Fibroblast of skin of right quadriceps (primary cell): Measurements from ENCODE around the gene DUSP6.

Experiments
- DNase-seq: peaks from one replicate; pipeline ENCODE4 v3.0.0-alpha.2; 2013

The DUSP6 gene

GRCh38 chr12:89373763-89374572, 21.7 kb upstream of the DUSP6 start:
- DNase-seq: peak; percentile 70

- no peak for DNase-seq
These were observed 20.5 kb upstream of the DUSP6 start for GRCh38 chr12:89372584-89373370.

GRCh38 chr12:89370850-89371249, 18.5 kb upstream of the DUSP6 start:
- DNase-seq: peak; percentile 79

GRCh38 chr12:89370421-89370831, 18.1 kb upstream of the DUSP6 start:
- no peak for DNase-seq

- no peak for DNase-seq
These were observed 16.9 kb upstream of the DUSP6 start for GRCh38 chr12:89369166-89369565.

- DNase-seq: no peak
These were observed 16.1 kb upstream of the DUSP6 start for GRCh38 chr12:89368391-89368790.

GRCh38 chr12:89366676-89367364, 14.5 kb upstream of the DUSP6 start:
- no peak for DNase-seq

GRCh38 chr12:89364631-89365030, 12.3 kb upstream of the DUSP6 start:
- DNase-seq: no peak

- no peak for DNase-seq
These were observed 11.8 kb upstream of the DUSP6 start for GRCh38 chr12:89364058-89364457.

GRCh38 chr12:89363582-89363981, 11.3 kb upstream of the DUSP6 start:
- DNase-seq: no peak

- no peak for DNase-seq
These were observed 10.8 kb upstream of the DUSP6 start for GRCh38 chr12:89363084-89363483.

GRCh38 chr12:89359615-89360014, 7.3 kb upstream of the DUSP6 start:
- DNase-seq: no peak

- DNase-seq: no peak
These were observed 6.5 kb upstream of the DUSP6 start for GRCh38 chr12:89358805-89359204.

GRCh38 chr12:89357297-89357730, 5.0 kb upstream of the DUSP6 start:
- DNase-seq: no peak

GRCh38 chr12:89356069-89356665, 3.9 kb upstream of the DUSP6 start:
- no peak for DNase-seq

- DNase-seq: no peak
These were observed 3.2 kb upstream of the DUSP6 start for GRCh38 chr12:89355243-89356068.

- no peak for DNase-seq
These were observed 2.3 kb upstream of the DUSP6 start for GRCh38 chr12:89354612-89355067.

GRCh38 chr12:89353823-89354611, 1.7 kb upstream of the DUSP6 start:
- DNase-seq: peak; percentile 67

- peak; percentile 64 for DNase-seq
These were observed 1.0 kb upstream of the DUSP6 start for GRCh38 chr12:89353188-89353822.

GRCh38 chr12:89352242-89352491, 134 bp downstream of the DUSP6 start:
- DNase-seq: no peak
